GM18499 (cell line): ENCODE results near the gene IL1R2.

Experiments
- ATAC-seq: cut with Tn5 transposase; IDR thresholded peaks from one replicate; pipeline ENCODE4 v1.9.1; 2021; ENCODE audit warnings: moderate number of reproducible peaks; ENCODE audit not compliant: insufficient read depth, unreplicated experiment

Gene IL1R2, protein sequence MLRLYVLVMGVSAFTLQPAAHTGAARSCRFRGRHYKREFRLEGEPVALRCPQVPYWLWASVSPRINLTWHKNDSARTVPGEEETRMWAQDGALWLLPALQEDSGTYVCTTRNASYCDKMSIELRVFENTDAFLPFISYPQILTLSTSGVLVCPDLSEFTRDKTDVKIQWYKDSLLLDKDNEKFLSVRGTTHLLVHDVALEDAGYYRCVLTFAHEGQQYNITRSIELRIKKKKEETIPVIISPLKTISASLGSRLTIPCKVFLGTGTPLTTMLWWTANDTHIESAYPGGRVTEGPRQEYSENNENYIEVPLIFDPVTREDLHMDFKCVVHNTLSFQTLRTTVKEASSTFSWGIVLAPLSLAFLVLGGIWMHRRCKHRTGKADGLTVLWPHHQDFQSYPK

GRCh38 chr2:101991721-101992145 lies at the start of gene IL1R2:
IL1R2 (plus strand) TSS chr2:101991960; CDS start chr2:102008576, 16,616 bp downstream.
- no peak for ATAC-seq

DNA sequence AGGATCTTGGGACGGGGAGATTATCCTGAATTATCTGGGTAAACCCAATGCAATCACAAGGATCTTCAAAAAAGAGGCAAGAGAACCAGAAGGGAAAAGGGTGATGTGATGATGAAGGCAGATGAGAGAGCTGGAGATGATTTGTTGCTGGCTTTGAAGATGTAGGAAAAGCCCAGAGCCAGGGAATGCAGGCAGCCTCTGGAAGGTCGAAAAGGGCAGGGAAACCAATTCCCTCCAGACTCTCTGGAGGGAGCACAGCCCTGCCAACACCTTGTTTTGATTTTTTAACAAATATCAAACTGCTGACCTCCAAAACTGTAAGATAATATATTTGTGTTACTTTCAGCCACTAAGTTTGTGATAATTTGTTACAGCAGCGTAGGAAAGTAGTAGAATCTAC lies 48.9 kb upstream of the IL1R2 start:
- no peak for ATAC-seq

DNA sequence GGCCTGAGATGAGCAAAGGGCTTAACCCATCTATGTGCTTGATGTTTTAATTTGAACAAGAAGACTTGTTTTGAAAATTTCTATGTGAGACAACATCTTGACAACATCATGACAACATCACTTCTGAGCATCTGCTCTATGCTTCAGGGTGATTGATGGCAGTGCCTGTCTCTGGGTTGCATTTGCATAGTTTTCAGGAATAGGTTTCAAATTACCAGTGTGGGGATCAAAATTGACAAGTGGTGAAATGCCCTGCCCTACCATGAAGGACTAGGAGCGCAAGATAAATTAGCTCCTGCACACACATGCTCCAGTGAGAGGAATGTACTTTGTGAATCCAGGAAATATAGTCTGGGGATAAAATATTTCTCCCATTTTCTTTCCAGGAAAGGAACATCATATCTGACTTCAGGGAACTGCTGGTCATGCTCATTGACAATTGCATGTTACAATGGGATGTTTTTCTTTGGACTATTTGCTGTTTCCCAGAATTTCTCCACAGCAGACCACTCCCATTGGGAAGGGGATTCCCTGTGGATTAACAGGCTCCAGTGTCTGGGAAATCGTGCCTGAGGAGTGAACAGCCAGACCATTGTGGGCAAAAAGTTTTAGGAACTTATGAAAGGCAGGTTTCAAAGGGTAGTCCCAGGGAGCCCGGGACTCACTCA lies 45.3 kb upstream of the IL1R2 start:
- ATAC-seq: no peak

GRCh38 chr2:101947374-101947773 lies 44.4 kb upstream of the IL1R2 start:
- ATAC-seq: no peak

GRCh38 chr2:101948625-101949155 lies 43.1 kb upstream of the IL1R2 start:
- no peak for ATAC-seq

DNA sequence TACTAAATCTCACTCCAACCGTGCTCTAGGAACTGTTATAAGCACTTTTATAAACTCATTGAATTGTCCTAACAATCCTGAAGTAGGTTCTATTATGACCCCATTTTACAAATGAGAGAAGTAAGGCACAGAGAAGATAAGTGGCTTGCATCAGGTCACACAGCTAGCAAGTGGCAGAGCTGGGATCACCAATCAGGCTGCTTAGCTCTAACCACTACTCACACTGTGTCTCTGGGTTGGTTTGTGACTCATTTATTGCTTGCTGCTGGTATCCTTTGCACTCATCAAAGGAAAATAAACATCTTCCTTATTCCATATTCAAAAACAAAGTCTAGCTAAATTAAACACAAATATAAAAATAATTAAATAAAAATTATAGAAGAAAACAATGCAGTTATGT lies 42.5 kb upstream of the IL1R2 start:
- ATAC-seq: no peak

- no peak for ATAC-seq
These were observed 40.5 kb upstream of the IL1R2 start for GRCh38 chr2:101951296-101951695.

DNA sequence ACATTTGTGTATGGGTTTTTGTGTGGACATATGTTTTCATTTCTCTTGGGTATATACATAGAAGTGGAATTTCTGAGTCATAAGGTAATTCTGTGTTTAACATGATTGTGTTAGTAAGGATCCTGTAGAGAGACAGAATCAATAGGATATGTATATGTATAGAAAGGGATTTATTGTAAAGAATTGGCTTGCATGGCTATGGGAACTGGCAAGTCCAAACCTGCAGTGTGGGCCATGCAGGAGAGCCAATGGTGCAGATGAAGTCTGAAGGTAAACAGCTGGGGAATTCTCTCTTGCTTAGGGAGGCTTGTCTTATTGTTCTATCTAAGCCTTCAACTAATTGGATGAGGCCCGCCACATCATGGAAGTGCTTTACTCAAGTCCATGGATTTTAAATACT lies 39.2 kb upstream of the IL1R2 start:
- ATAC-seq: no peak

DNA sequence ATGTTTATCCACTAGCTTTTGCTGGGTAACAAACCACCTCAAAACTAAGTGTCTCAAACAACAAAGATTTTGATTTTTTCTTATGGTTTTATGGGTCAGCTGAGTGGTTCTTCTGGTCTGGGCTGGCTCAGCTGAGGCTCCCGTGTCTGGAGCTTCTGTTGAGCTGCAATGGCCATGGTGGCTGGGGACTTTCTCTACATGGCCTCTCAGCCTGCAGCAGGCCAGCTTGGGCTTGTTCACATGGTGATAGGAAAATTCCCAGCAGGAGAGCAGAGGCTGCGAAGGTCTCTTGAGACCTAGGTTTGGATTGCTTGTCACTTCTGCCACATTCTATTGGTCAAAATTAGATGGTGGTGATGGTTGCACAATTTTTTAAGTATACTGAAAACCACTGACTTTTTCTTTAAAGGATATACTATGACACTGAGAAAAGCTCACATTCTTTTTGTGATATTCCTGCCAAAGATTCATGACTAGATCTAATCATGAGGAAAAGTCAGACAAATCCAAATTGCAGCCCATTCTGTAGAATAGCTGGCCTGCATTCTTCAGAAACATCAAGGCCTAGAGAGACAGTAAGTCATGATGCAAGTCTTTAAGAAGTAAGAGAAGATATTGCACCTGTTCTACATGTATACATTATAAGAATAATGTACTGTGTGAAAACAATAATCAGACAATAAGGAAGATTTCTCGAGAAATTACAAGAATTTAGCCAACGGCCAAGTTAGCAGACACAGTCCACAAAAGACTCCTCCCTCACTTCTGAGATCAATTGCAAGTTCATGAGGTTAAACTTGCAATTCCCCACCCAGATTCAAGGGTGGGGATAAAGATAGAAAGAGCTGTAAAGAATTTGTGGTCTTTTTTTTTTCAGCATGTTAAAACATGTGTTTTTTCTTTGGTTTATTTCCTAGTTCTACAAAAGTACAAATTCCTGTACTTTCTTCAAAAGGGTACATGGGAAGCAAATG lies 35.0 kb upstream of the IL1R2 start:
- no peak for ATAC-seq

GRCh38 chr2:101958061-101958460 lies 33.7 kb upstream of the IL1R2 start:
- no peak for ATAC-seq

- ATAC-seq: no peak
These were observed 30.9 kb upstream of the IL1R2 start for GRCh38 chr2:101960819-101961337.

DNA sequence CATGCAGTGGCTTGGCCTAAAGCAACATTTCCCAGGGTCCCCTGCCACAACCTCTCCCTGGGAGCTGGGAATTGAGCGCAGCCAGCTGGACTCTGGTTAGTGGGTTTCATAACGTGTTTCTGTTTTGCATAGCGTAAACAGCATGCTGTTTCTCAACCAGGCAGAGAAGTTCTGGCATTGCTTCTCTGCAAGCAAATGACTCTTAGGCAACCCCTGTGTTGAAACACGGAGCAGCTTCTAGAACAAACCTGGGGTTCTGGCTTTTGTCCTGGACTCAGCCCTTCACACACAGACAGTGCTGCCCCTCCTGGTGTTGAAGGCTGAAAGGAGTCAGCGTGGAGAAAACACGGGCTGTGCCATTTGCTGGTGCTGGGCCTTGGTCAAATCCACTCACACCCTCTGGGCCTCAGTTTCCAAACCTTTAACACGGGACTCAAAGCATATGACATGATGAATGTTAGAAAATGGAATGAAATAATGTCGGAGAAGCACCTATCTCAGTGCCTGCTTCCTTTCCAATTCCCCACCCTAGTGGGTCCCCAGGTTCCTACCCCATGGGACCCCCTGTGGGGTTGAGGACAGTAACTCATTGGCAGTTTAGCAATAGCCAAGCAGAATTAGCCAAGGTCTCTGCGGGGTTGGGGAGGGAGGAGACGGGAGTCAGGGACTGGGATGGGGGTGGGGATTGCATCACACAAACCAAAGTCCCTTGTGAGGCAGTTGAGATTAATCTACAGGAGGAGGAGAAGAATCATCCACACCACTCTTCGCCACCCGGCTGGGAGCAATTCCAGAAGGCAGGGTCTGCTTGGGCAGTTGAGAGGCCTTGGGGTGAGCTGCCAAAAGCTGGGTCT lies 30.2 kb upstream of the IL1R2 start:
- ATAC-seq: no peak

DNA sequence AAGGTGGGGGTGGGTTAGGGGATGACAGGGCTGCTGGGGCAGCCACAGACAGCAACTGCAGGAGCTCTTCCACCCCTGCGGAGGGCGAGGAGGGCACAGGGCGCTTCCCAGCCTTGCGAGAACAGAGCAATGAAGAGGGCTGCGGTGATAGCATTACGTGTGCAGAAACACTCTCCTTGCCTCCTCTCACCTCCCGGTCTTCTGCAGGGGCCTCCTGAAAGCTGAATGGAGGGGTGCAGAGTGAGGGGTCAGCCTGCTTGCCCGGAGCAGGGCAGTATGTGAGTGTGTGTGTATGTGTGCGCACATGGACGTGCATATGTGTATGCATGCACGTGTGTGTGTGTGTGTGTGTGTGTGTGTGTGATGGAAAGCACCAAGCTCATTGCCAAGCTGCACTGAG lies 29.5 kb upstream of the IL1R2 start:
- ATAC-seq: no peak

DNA sequence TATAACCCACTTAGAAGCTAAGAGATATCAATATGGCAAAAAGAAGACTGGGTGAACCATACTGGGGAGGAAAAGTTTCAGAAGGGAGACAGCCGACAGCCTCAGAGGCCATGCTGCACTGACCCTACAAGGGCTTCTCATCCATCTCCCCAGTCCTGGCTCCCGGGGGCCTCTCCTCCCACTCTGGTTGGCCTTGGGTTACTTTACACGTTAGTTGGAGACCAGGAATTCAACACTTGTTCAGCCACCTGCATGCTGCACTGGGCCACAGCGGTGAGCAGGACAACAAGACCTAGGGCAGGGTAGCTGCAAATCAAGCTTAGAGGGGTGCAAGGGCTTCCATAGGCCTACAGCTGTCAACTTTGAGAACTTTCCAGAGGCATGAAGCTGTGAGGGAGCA lies 28.6 kb upstream of the IL1R2 start:
- ATAC-seq: no peak

GRCh38 chr2:101967826-101968513 lies 23.8 kb upstream of the IL1R2 start:
- no peak for ATAC-seq

- no peak for ATAC-seq
These were observed 22.0 kb upstream of the IL1R2 start for GRCh38 chr2:101969723-101970122.

DNA sequence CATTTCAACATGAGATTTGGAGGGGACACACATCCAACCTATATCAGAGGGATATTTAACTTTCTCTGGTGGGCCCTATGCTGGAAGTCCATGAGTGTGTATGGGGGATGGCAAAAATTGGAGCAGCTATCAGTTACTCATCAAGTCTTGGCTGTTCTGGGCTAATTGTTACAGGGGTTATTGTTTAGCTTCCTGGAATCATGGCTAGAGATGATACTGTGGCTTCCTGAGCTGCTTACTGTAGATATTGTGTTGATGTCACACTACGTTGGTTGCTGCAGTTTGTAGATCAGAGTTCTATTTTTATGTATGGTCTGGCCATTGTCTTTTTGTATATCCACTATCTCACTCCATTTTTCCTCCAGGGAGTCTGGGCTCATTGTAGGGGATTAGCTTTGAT lies 20.9 kb upstream of the IL1R2 start:
- no peak for ATAC-seq

GRCh38 chr2:101971836-101972235 lies 19.9 kb upstream of the IL1R2 start:
- no peak for ATAC-seq
